HepG2 (cell line): ENCODE data around the gene XCL2. TPM values are rescaled to one million over a fixed set of nuclear protein-coding genes. Genes with fewer than 3 reads are reported as not detected.

ENCODE experiments used
- ATAC-seq: fragments of 200-7000 bp; cut with Tn5 transposase; 3 replicates; pipeline ENCODE4 v1.9.1; 2020; ENCODE audit warnings: mild to moderate bottlenecking, moderate library complexity
- BruUV-seq: library from RNA; stranded (reverse); fragments of 400-500 nt; replicated peaks from 2 replicates; lab custom pipeline; 2021; lab: Mats Ljungman, UMichigan
- CTCF ChIA-PET: fragments of 300-600 bp; formaldehyde crosslinking; extraction: SDS; loops from one replicate; lab custom pipeline; 2021; ENCODE audit warnings: low total read pairs, inconsistent platforms, low intra/inter-chr PET ratio; lab: Yijun Ruan, JAX
- POLR2A ChIA-PET: fragments of 350-600 bp; sonication (Branson Sonifier 250); formaldehyde crosslinking; loops from one replicate; lab custom pipeline; 2020; ENCODE audit warnings: antibody characterized with exemption, inconsistent platforms; lab: Yijun Ruan, JAX
- DNase-seq: peaks from one replicate; pipeline ENCODE4 v3.0.0-alpha.2; 2015; ENCODE audit warnings: low spot score
- FAIRE-seq: peaks from 3 replicates; lab custom pipeline; 2011; peaks lifted over from hg19 to GRCh38; lab: Jason Lieb, UNC
- H2AFZ ChIP-seq: one replicate; pipeline ENCODE4 v1.6.1; 2011; ENCODE audit warnings: low read length, inconsistent platforms
- H3K27ac ChIP-seq: fragments of 300-600 bp; 3 replicates; pipeline ENCODE4 v1.8.0; 2011; ENCODE audit warnings: mixed run types, mild to moderate bottlenecking, mixed read lengths, low read length, inconsistent platforms; ENCODE audit not compliant: insufficient read depth; ENCODE audit errors: extremely low read length
- H3K27me3 ChIP-seq, 2 experiments: fragments of 200-600 bp in 1 of 2; 2 replicates in 1 of 2; 3 replicates in 1 of 2; pipeline versions ENCODE4 v1.6.0 to v1.8.0; 2011; ENCODE audit warnings: low read length in 2 of 2, mild to moderate bottlenecking in 2 of 2, moderate library complexity in 2 of 2, inconsistent platforms in 1 of 2; ENCODE audit not compliant: insufficient read depth in 2 of 2, control insufficient read depth in 1 of 2
- H3K36me3 ChIP-seq, 2 experiments: fragments of 200-600 bp in 1 of 2; replicated peaks in 1 of 2; 2 replicates in 1 of 2; 3 replicates in 1 of 2; pipeline versions ENCODE4 v1.5.1 to v1.8.0; 2011; ENCODE audit warnings: low read length in 2 of 2, inconsistent platforms in 1 of 2; ENCODE audit not compliant: insufficient read depth in 2 of 2, control insufficient read depth in 1 of 2
- H3K4me1 ChIP-seq: 2 replicates; pipeline ENCODE4 v1.5.1; 2012; ENCODE audit warnings: low read length, inconsistent platforms; ENCODE audit not compliant: insufficient read depth
- H3K4me2 ChIP-seq: 2 replicates; pipeline ENCODE4 v1.6.0; 2011; ENCODE audit warnings: low read depth, low read length, inconsistent platforms
- H3K4me3 ChIP-seq, 3 experiments: fragments of 200-600 bp in 1 of 3; sonication (generic), shearing (Covaris generic) in 1 of 3; replicated peaks in 1 of 3; 2 replicates each; pipeline ENCODE4 v1.5.1; 2011 to 2016; ENCODE audit warnings: low read length in 3 of 3, inconsistent platforms in 2 of 3, low read depth in 2 of 3, mild to moderate bottlenecking in 2 of 3, control low read depth in 1 of 3, mixed read lengths in 1 of 3; ENCODE audit not compliant: insufficient read depth in 1 of 3
- H3K79me2 ChIP-seq: one replicate; pipeline ENCODE4 v1.6.1; 2011; ENCODE audit warnings: low read length, inconsistent platforms; ENCODE audit not compliant: insufficient read depth
- H3K9ac ChIP-seq: 2 replicates; pipeline ENCODE4 v1.6.0; 2011; ENCODE audit warnings: mild to moderate bottlenecking, low read depth, low read length, inconsistent platforms; ENCODE audit not compliant: insufficient read depth
- H3K9me3 ChIP-seq: 2 replicates; pipeline ENCODE4 v1.5.1; 2012; ENCODE audit warnings: mild to moderate bottlenecking, low read length
- H4K20me1 ChIP-seq: 2 replicates; pipeline ENCODE4 v1.6.0; 2011; ENCODE audit warnings: inconsistent platforms, mild to moderate bottlenecking, low read length, moderate library complexity; ENCODE audit not compliant: insufficient read depth
- NAIF1 ChIP-seq: sonication (generic); formaldehyde crosslinking; IDR thresholded peaks from 2 replicates; pipeline ENCODE4 v1.5.0; 2020; ENCODE audit warnings: mild to moderate bottlenecking, missing genetic modification reagents, borderline replicate concordance
- RCOR2 ChIP-seq: IDR thresholded peaks from 2 replicates; pipeline ENCODE4 v1.6.1; 2016; ENCODE audit warnings: missing biosample characterization, missing genetic modification reagents
- SETDB1 ChIP-seq: sonication (generic); formaldehyde crosslinking; IDR thresholded peaks from 2 replicates; pipeline ENCODE4 v1.5.1; 2020; ENCODE audit warnings: missing genetic modification reagents, mild to moderate bottlenecking, borderline replicate concordance
- ZBED4 ChIP-seq: sonication (generic); formaldehyde crosslinking; IDR thresholded peaks from 2 replicates; pipeline ENCODE4 v1.4.0; 2020; ENCODE audit warnings: missing genetic modification reagents, borderline replicate concordance
- ZBTB40 ChIP-seq, 2 experiments: fragments of 450-650 bp in 1 of 2; sonication (generic) in 1 of 2; formaldehyde crosslinking in 1 of 2; IDR thresholded peaks; 2 replicates each; pipeline versions ENCODE4 v1.6.1 to v1.8.0; 2016 to 2022; ENCODE audit warnings: antibody characterized with exemption in 1 of 2, mild to moderate bottlenecking in 1 of 2, missing genetic modification reagents in 1 of 2
- ZNF101 ChIP-seq: sonication (generic); formaldehyde crosslinking; IDR thresholded peaks from 2 replicates; pipeline ENCODE4 v1.4.0; 2020; ENCODE audit warnings: mild to moderate bottlenecking, low read depth, missing genetic modification reagents, borderline replicate concordance
- ZNF235 ChIP-seq: sonication (generic); formaldehyde crosslinking; IDR thresholded peaks from 2 replicates; pipeline ENCODE4 v1.8.1; 2023; ENCODE audit warnings: mild to moderate bottlenecking, missing genetic modification reagents, borderline replicate concordance
- WGBS: methylation state at CpG from one replicate; pipeline ENCODE4 v1.1.6; 2017; ENCODE audit warnings: low lambda C conversion rate; 5-methylcytosine and 5-hydroxymethylcytosine counted together
- in situ Hi-C: cut with HindIII; loops from 2 replicates; pipeline ENCODE4 v1.10.0; 2017; ENCODE audit warnings: low pct_unique_long_range_greater_than_20kb; ENCODE audit not compliant: extremely low pct_ligation_motif_present
- intact Hi-C: fragments of 100-400 bp; cut with micrococcal nuclease; formaldehyde crosslinking; loops from one replicate; pipeline ENCODE4 v1.10.0; 2022; ENCODE audit not compliant: unreplicated experiment
- polyA plus RNA-seq, 8 experiments: library from polyadenylated mRNA; depleted of rRNA in 3 of 8; stranded (reverse) in 7 of 8; unstranded in 1 of 8; fragments of >200 nt; fragmentation: Illumina TruSeq in 4 of 8; extraction: Trizol in 4 of 8; gene quantifications; 2 replicates each; pipeline versions ENCODE4 v1.2.1 to v1.2.3, GENCODE V29; 2011 to 2016; ENCODE audit warnings: low read depth in 4 of 8, missing spikeins in 1 of 8, mixed read lengths in 1 of 8; ENCODE audit not compliant: insufficient read depth in 1 of 8
- total RNA-seq, 5 experiments: library from RNA; depleted of rRNA; stranded (reverse); fragments of >200 nt; fragmentation: Illumina TruSeq; extraction: Trizol; gene quantifications; 2 replicates each; pipeline ENCODE4 v1.2.3, GENCODE V29; 2016; ENCODE audit warnings: low read depth in 1 of 5

Gene XCL2
- total and polyA plus RNA-seq, 2 of the 13 experiments (the other 11 are each of a cell fraction or from before 2014, with no cell fraction given) = 0.50 TPM; not detected in 1

- no peak overlapping the region for H3K9ac ChIP-seq
- no peak overlapping the region for H3K27ac ChIP-seq
- ChIA-PET CTCF (no interaction called here), POLR2A (no interaction called here)
- H3K79me2 ChIP-seq = no peaks in the 10 kb centered on the region
- TF ChIP-seq SETDB1 (CRISPR knock-in tag) (no peak), RCOR2 (CRISPR knock-in tag) (no peak), ZBTB40 (IDR thresholded peaks at IDR 0.05) (0 out of 2 replicates have a peak, but pooled peaks have one; percentile 4), ZBTB40 (CRISPR knock-in tag; IDR thresholded peaks at IDR 0.05) (no peak), ZBED4 (CRISPR knock-in tag) (no peak), ZNF235 (no peak), NAIF1 (CRISPR knock-in tag) (no peak), ZNF101 (CRISPR knock-in tag) (no peak)
- H3K4me1 ChIP-seq = peaks cover 16% of the 10 kb centered on the region; the same call in 1 of the 2 replicates
- H2AFZ ChIP-seq = no peak overlapping the region
- H3K9me3 ChIP-seq = no peaks in the 10 kb centered on the region
- ATAC-seq = no peak
- no TSS peak for BruUV-seq
- no peaks in the 10 kb centered on the region for H4K20me1 ChIP-seq
- H3K36me3 ChIP-seq = no peaks in the 10 kb centered on the region
- no peak overlapping the region for H3K4me2 ChIP-seq
- no peak overlapping the region for H3K4me3 ChIP-seq
- in situ Hi-C loops = loop anchor here (5.0 kb wide), 1 partner anchor 125 kb away; no protein-coding TSS in a partner anchor
- H3K27me3 ChIP-seq = no peaks in the 10 kb centered on the region
- 95% methylated on average over 3 of the region's 3 CpGs for WGBS
- intact Hi-C loops = no loop called here
- no peak for DNase-seq
- FAIRE-seq = no peak
Measured at GRCh38 chr1:168567568-168567967, 23.8 kb upstream of the XCL2 start.
